Activated CD4-positive, alpha-beta memory T cell treated with anti-CD3 and anti-CD28 coated beads, Interleukin-2, amount 10 ng/mL, durations not matched to agents 7 days and 5 days (primary cell): ENCODE results near the gene LGALS7. TPM values are rescaled to one million over a fixed set of nuclear protein-coding genes. Genes with fewer than 3 reads are reported as not detected.

Experiments used
- CTCF ChIA-PET: fragments of 350-600 bp; sonication (Branson Sonifier 250); formaldehyde crosslinking; loops from one replicate; lab custom pipeline; 2021; ENCODE audit warnings: antibody characterized with exemption, inconsistent platforms; lab: Charles Lee
- POLR2A ChIA-PET: fragments of 350-600 bp; sonication (Branson Sonifier 250); formaldehyde crosslinking; loops from one replicate; lab custom pipeline; 2021; ENCODE audit warnings: antibody characterized with exemption; lab: Charles Lee
- DNase-seq: peaks from one replicate; pipeline ENCODE4 v3.0.0-alpha.2; 2020
- H3K27ac Mint-ChIP-seq: one replicate; pipeline ENCODE4 v1.8.0; 2021; ENCODE audit warnings: mild to moderate bottlenecking, mixed read lengths
- H3K27me3 Mint-ChIP-seq: one replicate; pipeline ENCODE4 v1.8.0; 2021; ENCODE audit warnings: mixed read lengths
- H3K36me3 Mint-ChIP-seq: one replicate; pipeline ENCODE4 v1.8.0; 2021; ENCODE audit warnings: low read depth, mixed read lengths
- H3K4me1 Mint-ChIP-seq: one replicate; pipeline ENCODE4 v1.8.0; 2021; ENCODE audit warnings: mixed read lengths
- H3K4me3 Mint-ChIP-seq: one replicate; pipeline ENCODE4 v1.8.0; 2021; ENCODE audit warnings: mild to moderate bottlenecking, mixed read lengths
- H3K9me3 Mint-ChIP-seq: one replicate; pipeline ENCODE4 v1.8.0; 2021; ENCODE audit warnings: mixed read lengths
- total RNA-seq, 2 experiments: library from RNA; stranded (reverse); gene quantifications; one replicate each; pipeline ENCODE4 v1.2.3, GENCODE V29; 2021

The LGALS7 gene
- total RNA-seq, 2 experiments from 2014 or later = not detected

DNA sequence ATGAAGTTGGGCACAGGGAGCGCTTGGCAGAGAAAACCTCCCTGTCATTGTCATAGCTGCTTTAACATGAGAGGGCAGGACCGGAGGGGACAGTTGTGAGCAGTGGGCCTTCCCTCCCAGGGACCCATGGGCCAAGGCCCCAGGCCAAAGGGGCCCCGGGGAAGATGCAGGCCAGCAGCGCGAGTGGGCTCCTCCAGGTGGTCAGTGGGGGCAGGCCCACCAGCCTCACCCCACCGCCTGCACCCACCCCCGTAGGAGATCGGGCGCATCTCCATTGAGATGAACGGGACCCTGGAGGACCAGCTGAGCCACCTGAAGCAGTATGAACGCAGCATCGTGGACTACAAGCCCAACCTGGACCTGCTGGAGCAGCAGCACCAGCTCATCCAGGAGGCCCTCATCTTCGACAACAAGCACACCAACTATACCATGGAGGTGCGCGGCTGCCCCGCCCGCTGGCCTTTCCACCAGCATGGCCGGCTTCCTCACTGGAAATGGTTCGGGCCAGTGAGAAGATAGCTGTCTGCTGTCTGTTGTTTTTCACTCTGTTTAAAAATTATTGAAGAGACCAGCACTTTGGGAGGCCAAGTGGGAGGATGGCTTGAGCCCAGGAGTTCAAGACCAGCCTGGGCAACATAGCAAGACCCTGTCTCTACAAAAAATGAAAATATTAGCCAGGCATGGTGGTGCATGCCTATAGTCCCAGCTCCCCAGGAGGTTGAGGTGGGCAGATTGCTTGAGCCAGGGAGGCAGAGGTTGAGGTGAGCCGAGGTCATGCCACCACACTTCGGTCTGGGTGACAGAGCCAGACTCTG is 47.6 kb downstream of the LGALS7 start:
- Mint-ChIP-seq H3K4me3 (no peak overlapping the region), H3K27me3 (no peaks in the 10 kb centered on the region), H3K36me3 (peaks cover 63% of the 10 kb centered on the region), H3K9me3 (no peaks in the 10 kb centered on the region), H3K27ac (no peak overlapping the region), H3K4me1 (peaks cover 16% of the 10 kb centered on the region)
- DNase-seq = no peak
- ChIA-PET POLR2A (interaction anchor here (0.7 to 2.5 kb wide), 7 partner anchors 9 to 326 kb away, joined by 3 to 10 read pairs (median 3); no protein-coding TSS in a partner anchor), CTCF (interaction anchor here (0.7 kb wide), 1 partner anchor 110 kb away, joined by 4 read pairs; no protein-coding TSS in a partner anchor)

GRCh38 chr19:38723990-38724854 is 49.1 kb downstream of the LGALS7 start:
- ChIA-PET CTCF (no interaction called here), POLR2A (interaction anchor here (1.1 to 2.5 kb wide), 4 partner anchors 11 to 125 kb away, joined by 3 to 10 read pairs (median 3); no protein-coding TSS in a partner anchor)
- Mint-ChIP-seq H3K27me3 (no peaks in the 10 kb centered on the region), H3K4me3 (no peak overlapping the region), H3K4me1 (peaks cover 7% of the 10 kb centered on the region), H3K36me3 (peaks cover 58% of the 10 kb centered on the region), H3K27ac (no peak overlapping the region), H3K9me3 (no peaks in the 10 kb centered on the region)
- DNase-seq = no peak

DNA sequence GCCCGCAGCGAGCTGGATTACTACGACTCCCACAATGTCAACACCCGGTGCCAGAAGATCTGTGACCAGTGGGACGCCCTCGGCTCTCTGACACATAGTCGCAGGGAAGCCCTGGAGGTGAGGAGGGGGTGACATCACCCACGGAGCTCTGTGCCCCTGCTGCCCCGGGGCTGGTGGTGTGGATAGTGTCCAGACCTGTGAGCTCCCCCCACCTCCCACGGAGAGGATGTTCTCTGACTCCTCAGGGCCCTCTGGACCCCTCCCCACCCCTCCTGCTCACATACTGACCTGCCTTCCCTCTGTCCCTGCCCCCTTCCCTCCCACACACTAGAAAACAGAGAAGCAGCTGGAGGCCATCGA is 49.7 kb downstream of the LGALS7 start:
- no peak for DNase-seq
- no peak overlapping the region for H3K27ac Mint-ChIP-seq
- POLR2A ChIA-PET = interaction anchor here (1.2 to 2.5 kb wide), 4 partner anchors 10 to 30 kb away, joined by 3 to 10 read pairs (median 4); no protein-coding TSS in a partner anchor
- peaks cover 65% of the 10 kb centered on the region for H3K36me3 Mint-ChIP-seq
- no peaks in the 10 kb centered on the region for H3K27me3 Mint-ChIP-seq
- H3K4me1 Mint-ChIP-seq = peaks cover 7% of the 10 kb centered on the region
- H3K4me3 Mint-ChIP-seq = no peak overlapping the region
- H3K9me3 Mint-ChIP-seq = no peaks in the 10 kb centered on the region
- CTCF ChIA-PET = interaction anchor here (1.4 kb wide), 1 partner anchor 207 kb away, joined by 6 read pairs; the partner anchor contains the start of genes MRPS12 and SARS2

DNA sequence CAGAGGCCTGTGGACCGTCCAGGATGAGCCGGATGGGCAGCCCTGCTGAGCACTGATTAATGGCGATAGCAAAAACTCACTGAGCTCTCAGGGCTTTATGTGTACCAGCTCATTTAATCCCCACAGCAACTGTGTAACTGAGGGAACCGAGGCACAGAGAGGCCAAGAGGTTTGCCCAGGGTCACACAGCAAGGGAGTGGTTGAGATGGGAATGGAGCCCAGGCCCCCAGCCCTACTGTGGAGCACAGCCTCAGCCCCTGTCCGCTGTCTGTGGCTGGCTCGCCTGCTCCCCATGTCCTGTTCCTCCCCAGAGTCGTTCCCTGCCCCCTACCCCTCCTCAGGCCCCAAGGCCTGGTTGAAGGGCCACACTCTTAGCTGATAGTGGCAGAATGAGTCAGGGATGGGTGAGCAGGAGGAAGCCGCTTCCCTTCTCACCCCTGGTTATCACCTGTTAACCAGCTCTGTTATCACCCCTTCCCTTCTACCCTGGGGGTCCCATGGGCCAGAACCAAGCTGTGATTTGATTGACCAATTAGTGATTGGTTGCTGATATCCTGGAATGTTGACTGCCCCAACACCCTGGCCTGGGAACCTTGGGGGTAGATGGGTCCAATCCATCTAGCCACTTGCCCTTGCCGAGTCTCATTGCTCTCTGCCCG is 50.2 kb downstream of the LGALS7 start:
- H3K27me3 Mint-ChIP-seq = no peaks in the 10 kb centered on the region
- no peak overlapping the region for H3K4me3 Mint-ChIP-seq
- ChIA-PET CTCF (interaction anchor here (1.4 kb wide), 1 partner anchor 207 kb away, joined by 6 read pairs; the partner anchor contains the start of genes MRPS12 and SARS2), POLR2A (interaction anchor here (0.7 to 1.4 kb wide), 4 partner anchors 11 to 76 kb away, joined by 3 to 4 read pairs (median 3); partner anchors contain the start of gene ACTN4)
- H3K9me3 Mint-ChIP-seq = no peaks in the 10 kb centered on the region
- H3K4me1 Mint-ChIP-seq = peaks cover 7% of the 10 kb centered on the region
- DNase-seq = no peak
- no peak overlapping the region for H3K27ac Mint-ChIP-seq
- H3K36me3 Mint-ChIP-seq = peaks cover 67% of the 10 kb centered on the region

GRCh38 chr19:38721979-38722773 is 51.1 kb downstream of the LGALS7 start:
- Mint-ChIP-seq H3K4me1 (peaks cover 7% of the 10 kb centered on the region), H3K36me3 (peaks cover 67% of the 10 kb centered on the region), H3K9me3 (no peaks in the 10 kb centered on the region), H3K4me3 (no peak overlapping the region), H3K27ac (no peak overlapping the region), H3K27me3 (no peaks in the 10 kb centered on the region)
- POLR2A ChIA-PET = interaction anchor here (0.9 to 1.4 kb wide), 4 partner anchors 10 to 29 kb away, joined by 3 to 4 read pairs (median 3); no protein-coding TSS in a partner anchor
- CTCF ChIA-PET = interaction anchor here (1.4 kb wide), 1 partner anchor 208 kb away, joined by 6 read pairs; the partner anchor contains the start of genes MRPS12 and SARS2
- DNase-seq = no peak

DNA sequence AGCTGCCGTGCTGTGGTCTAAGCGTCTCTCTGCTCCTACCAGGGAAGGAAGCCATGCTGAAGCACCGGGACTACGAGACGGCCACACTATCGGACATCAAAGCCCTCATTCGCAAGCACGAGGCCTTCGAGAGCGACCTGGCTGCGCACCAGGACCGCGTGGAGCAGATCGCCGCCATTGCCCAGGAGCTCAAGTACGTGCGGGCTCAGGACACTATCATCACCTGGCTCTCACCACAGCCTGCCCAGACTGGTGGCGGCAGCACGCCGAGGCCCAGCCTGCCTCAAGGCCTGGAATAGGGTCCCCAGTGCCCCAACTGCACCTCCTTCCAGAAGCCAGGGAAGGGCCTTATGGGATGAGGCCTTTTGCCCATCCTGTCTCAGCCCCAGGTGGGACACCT is 51.8 kb downstream of the LGALS7 start:
- Mint-ChIP-seq H3K27ac (no peak overlapping the region), H3K36me3 (peaks cover 65% of the 10 kb centered on the region), H3K4me1 (peaks cover 3% of the 10 kb centered on the region), H3K9me3 (no peaks in the 10 kb centered on the region), H3K4me3 (no peak overlapping the region), H3K27me3 (no peaks in the 10 kb centered on the region)
- no peak for DNase-seq
- POLR2A ChIA-PET = interaction anchor here (0.9 to 1.1 kb wide), 2 partner anchors 11 to 13 kb away, joined by 3 read pairs; no protein-coding TSS in a partner anchor
- CTCF ChIA-PET = no interaction called here

Other genes with a start within 250 kb of the LGALS7 start
- gene MAP4K1, start 155.6 kb downstream of the LGALS7 start, total RNA-seq = 100 to 1,000 TPM; 374 to 383 TPM
- 100 to 1,000 TPM; 297 TPM for gene EIF3K, start 154.3 kb downstream of the LGALS7 start, total RNA-seq
- 100 to 1,000 TPM; 532 to 534 TPM for gene ACTN4, start 125.9 kb downstream of the LGALS7 start, total RNA-seq
- gene CAPN12, start 29.0 kb downstream of the LGALS7 start, total RNA-seq = 10 to 100 TPM; 22.9 to 24.9 TPM
- not detected for gene LGALS7B, start 15.7 kb upstream of the LGALS7 start, total RNA-seq
- gene LGALS4, start 39.4 kb upstream of the LGALS7 start, total RNA-seq = under 1 TPM; 0.81 to 0.93 TPM
- 100 to 1,000 TPM; 188 to 195 TPM for gene ECH1, start 58.3 kb upstream of the LGALS7 start, total RNA-seq
- 100 to 1,000 TPM; 457 to 464 TPM for gene HNRNPL, start 76.5 kb upstream of the LGALS7 start, total RNA-seq
- 10 to 100 TPM; 79.9 to 82.2 TPM for gene RINL, start 104.8 kb upstream of the LGALS7 start, total RNA-seq
- gene SIRT2, start 126.1 kb upstream of the LGALS7 start, total RNA-seq = 10 to 100 TPM; 51.4 to 53.2 TPM
- 10 to 100 TPM; 40.2 to 40.8 TPM for gene NFKBIB, start 126.5 kb upstream of the LGALS7 start, total RNA-seq
- gene CCER2, start 138.7 kb upstream of the LGALS7 start, total RNA-seq = under 1 TPM; 0.80 to 0.83 TPM
- 10 to 100 TPM; 28.4 to 32.7 TPM for gene SARS2, start 157.2 kb upstream of the LGALS7 start, total RNA-seq
- 10 to 100 TPM; 44.6 to 48.5 TPM for gene MRPS12, start 157.4 kb upstream of the LGALS7 start, total RNA-seq
- gene FBXO17, start 202.2 kb upstream of the LGALS7 start, total RNA-seq = under 1 TPM in 1 of 2 experiments, not detected in 1; 0.20 TPM